SK-N-SH (cell line): ENCODE measurements around the gene PYGB. TPM values are rescaled to one million over a fixed set of nuclear protein-coding genes. Genes with fewer than 3 reads are reported as not detected.

ENCODE experiments used
- CTCF ChIA-PET: fragments of 300-600, 350-600 bp; formaldehyde crosslinking; extraction: SDS; loops from one replicate; lab custom pipeline; 2021; lab: Yijun Ruan, JAX
- POLR2A ChIA-PET: fragments of 350-600 bp; sonication (Branson Sonifier 250); formaldehyde crosslinking; extraction: SDS; loops from one replicate; lab custom pipeline; 2020; ENCODE audit warnings: antibody characterized with exemption, inconsistent platforms; lab: Yijun Ruan, JAX
- DNase-seq: peaks from one replicate; pipeline ENCODE4 v3.0.0; 2012
- H2AFZ ChIP-seq: fragments of 200-600 bp; sonication (generic); 2 replicates; pipeline ENCODE4 v1.8.1; 2016; ENCODE audit warnings: antibody characterized with exemption, mild to moderate bottlenecking, low read depth
- H3F3A ChIP-seq: fragments of 200-600 bp; sonication (generic); replicated peaks from 2 replicates; pipeline ENCODE3; 2016; ENCODE audit warnings: antibody characterized with exemption, mild to moderate bottlenecking; ENCODE audit not compliant: insufficient read depth
- H3K27ac ChIP-seq, 2 experiments: fragments of 200-500 bp in 1 of 2; fragments of 200-600 bp in 1 of 2; sonication (Bioruptor generic) in 1 of 2; sonication (generic), shearing (Covaris generic) in 1 of 2; 2 replicates each; pipeline versions ENCODE4 v1.5.1 to v1.6.1; 2014 to 2016; ENCODE audit warnings: low read depth in 2 of 2, inconsistent platforms in 1 of 2, low read length in 1 of 2, mild to moderate bottlenecking in 1 of 2, mixed read lengths in 1 of 2
- H3K27me3 ChIP-seq: fragments of 200-600 bp; sonication (generic), shearing (Covaris generic); 2 replicates; pipeline ENCODE4 v1.6.1; 2016; ENCODE audit warnings: mixed run types; ENCODE audit not compliant: insufficient read depth
- H3K36me3 ChIP-seq, 2 experiments: fragments of 200-500 bp in 1 of 2; fragments of 200-600 bp in 1 of 2; sonication (Bioruptor generic) in 1 of 2; sonication (generic) in 1 of 2; replicated peaks in 1 of 2; 2 replicates each; pipeline versions ENCODE3 to v1.5.1; 2014 to 2016; ENCODE audit warnings: low read length in 1 of 2, mild to moderate bottlenecking in 1 of 2; ENCODE audit not compliant: insufficient read depth in 2 of 2, control insufficient read depth in 1 of 2
- H3K4me1 ChIP-seq, 2 experiments: fragments of 200-500 bp in 1 of 2; fragments of 200-600 bp in 1 of 2; sonication (Bioruptor generic) in 1 of 2; sonication (generic), shearing (Covaris generic) in 1 of 2; 2 replicates each; pipeline versions ENCODE4 v1.5.1 to v1.6.1; 2014 to 2016; ENCODE audit warnings: low read depth in 1 of 2, low read length in 1 of 2, mixed run types in 1 of 2; ENCODE audit not compliant: insufficient read depth in 2 of 2, control insufficient read depth in 1 of 2
- H3K4me2 ChIP-seq: fragments of 200-600 bp; sonication (generic), shearing (Covaris generic); 2 replicates; pipeline ENCODE4 v1.6.1; 2017; ENCODE audit warnings: mixed run types
- H3K4me3 ChIP-seq, 2 experiments: fragments of 200-500 bp in 1 of 2; fragments of 200-600 bp in 1 of 2; sonication (Bioruptor generic) in 1 of 2; sonication (generic), shearing (Covaris generic) in 1 of 2; 2 replicates each; pipeline versions ENCODE4 v1.5.1 to v1.8.1; 2014 to 2016; ENCODE audit warnings: low read depth in 2 of 2, inconsistent platforms in 1 of 2, low read length in 1 of 2, mild to moderate bottlenecking in 1 of 2, mixed read lengths in 1 of 2, moderate library complexity in 1 of 2
- H3K79me2 ChIP-seq: fragments of 200-600 bp; sonication (generic); 2 replicates; pipeline ENCODE4 v1.8.1; 2017; ENCODE audit warnings: mild to moderate bottlenecking; ENCODE audit not compliant: insufficient read depth
- H3K9ac ChIP-seq: fragments of 200-600 bp; sonication (generic); 2 replicates; pipeline ENCODE4 v1.6.1; 2017; ENCODE audit warnings: mixed run types
- H3K9me2 ChIP-seq: fragments of 200-600 bp; sonication (generic); 2 replicates; pipeline ENCODE4 v1.6.1; 2017; ENCODE audit warnings: mixed run types
- H3K9me3 ChIP-seq: fragments of 200-600 bp; sonication (generic); 2 replicates; pipeline ENCODE4 v1.6.1; 2017; ENCODE audit warnings: mixed run types, mild to moderate bottlenecking, moderate library complexity
- H4K20me1 ChIP-seq: fragments of 200-600 bp; sonication (generic); 2 replicates; pipeline ENCODE4 v1.6.1; 2017; ENCODE audit warnings: mild to moderate bottlenecking, mixed run types; ENCODE audit not compliant: insufficient read depth
- EP300 ChIP-seq, 2 experiments: IDR thresholded peaks; 2 replicates each; pipeline versions ENCODE4 v1.4.0 to v1.6.1; 2012; ENCODE audit warnings: borderline replicate concordance in 1 of 2, low read depth in 1 of 2, low read length in 1 of 2
- EZH2phosphoT487 ChIP-seq: fragments of 200-600 bp; sonication (generic); IDR thresholded peaks from 2 replicates; pipeline ENCODE4 v1.6.1; 2017; ENCODE audit warnings: low read depth, mixed run types, mild to moderate bottlenecking, antibody characterized with exemption, moderate library complexity, borderline replicate concordance
- FOXJ3 ChIP-seq: sonication (generic); formaldehyde crosslinking; IDR thresholded peaks from 2 replicates; pipeline ENCODE4 v1.5.1; 2020; ENCODE audit warnings: mild to moderate bottlenecking, missing genetic modification reagents
- FOXM1 ChIP-seq: IDR thresholded peaks from 2 replicates; pipeline ENCODE4 v1.4.0; 2012; ENCODE audit warnings: low read depth, mild to moderate bottlenecking
- GABPA ChIP-seq: IDR thresholded peaks from 2 replicates; pipeline ENCODE4 v1.4.0; 2012; ENCODE audit warnings: low read depth, mild to moderate bottlenecking
- NFIC ChIP-seq: IDR thresholded peaks from 2 replicates; pipeline ENCODE4 v1.4.0; 2012; ENCODE audit warnings: borderline replicate concordance
- POLR2AphosphoS5 ChIP-seq: IDR thresholded peaks from 2 replicates; pipeline ENCODE4 v1.6.1; 2012; ENCODE audit warnings: low read depth, low read length
- RCOR1 ChIP-seq: fragments of 150-350 bp; IDR thresholded peaks from 2 replicates; pipeline ENCODE4 v1.6.1; 2017; ENCODE audit warnings: antibody characterized with exemption, low read length
- RFX5 ChIP-seq: IDR thresholded peaks from 2 replicates; pipeline ENCODE4 v1.6.1; 2012; ENCODE audit warnings: mild to moderate bottlenecking, improper control_type of control experiment, low read length
- RXRA ChIP-seq: IDR thresholded peaks from 2 replicates; pipeline ENCODE4 v1.4.0; 2012; ENCODE audit warnings: low read depth, mild to moderate bottlenecking, borderline replicate concordance
- SIN3A ChIP-seq: IDR thresholded peaks from 2 replicates; pipeline ENCODE4 v1.6.1; 2012; ENCODE audit warnings: low read depth, mild to moderate bottlenecking, low read length, moderate library complexity, borderline replicate concordance
- USF2 ChIP-seq: fragments of 150-350 bp; IDR thresholded peaks from 2 replicates; pipeline ENCODE4 v1.6.1; 2017; ENCODE audit warnings: antibody characterized with exemption, low read length, low read depth, borderline replicate concordance
- WGBS: methylation state at CpG from one replicate; pipeline ENCODE4 v1.1.6; 2017; ENCODE audit warnings: low lambda C conversion rate; 5-methylcytosine and 5-hydroxymethylcytosine counted together
- polyA plus RNA-seq, 3 experiments: library from polyadenylated mRNA; depleted of rRNA; stranded (reverse); fragments of >200 nt; gene quantifications; 2 replicates each; pipeline ENCODE4 v1.2.3, GENCODE V29; 2012
- small RNA-seq, 7 experiments: library from RNA; depleted of rRNA; stranded (forward); fragments of <200 nt; gene quantifications; one replicate each; pipeline ENCODE3, GENCODE V24; 2012
- TF ChIP-seq, protein P1 (sequence below): IDR thresholded peaks from 2 replicates; pipeline ENCODE4 v1.4.0; 2012; ENCODE audit warnings: low read depth
- TF ChIP-seq, protein P2 (sequence below): IDR thresholded peaks from 2 replicates; pipeline ENCODE4; 2012
- TF ChIP-seq, protein P3 (sequence below): fragments of 200-600 bp; sonication (generic); IDR thresholded peaks from 2 replicates; pipeline ENCODE4 v1.6.1; 2017; ENCODE audit warnings: antibody characterized with exemption, mild to moderate bottlenecking, moderate library complexity

Gene PYGB
- polyA plus RNA-seq, 1 of the 3 experiments (the other 2 are of a cell fraction): 35.8 TPM

DNA sequence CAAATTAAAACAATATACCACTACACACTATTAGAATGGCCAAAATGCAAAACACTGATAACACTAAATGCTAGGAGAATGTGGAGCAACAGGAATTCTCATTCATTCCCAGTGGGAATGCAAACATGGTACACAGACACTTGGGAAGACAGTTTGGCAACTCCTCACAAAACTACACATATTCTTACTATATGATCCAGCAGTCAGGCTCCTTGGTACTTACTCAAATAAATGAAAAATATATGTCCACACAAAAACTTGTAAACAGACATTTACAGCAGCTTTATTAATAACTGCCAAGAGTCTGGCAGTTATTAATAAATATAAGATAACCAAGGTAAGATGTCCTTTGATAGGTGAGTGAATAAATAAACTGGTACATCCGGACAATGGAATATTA is 97.8 kb downstream of the PYGB start (continued):
- TF ChIP-seq, protein P1, sequence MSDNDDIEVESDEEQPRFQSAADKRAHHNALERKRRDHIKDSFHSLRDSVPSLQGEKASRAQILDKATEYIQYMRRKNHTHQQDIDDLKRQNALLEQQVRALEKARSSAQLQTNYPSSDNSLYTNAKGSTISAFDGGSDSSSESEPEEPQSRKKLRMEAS: no peak
- TF ChIP-seq RFX5: no peak
- no peak for TF ChIP-seq SIN3A
- no peak for TF ChIP-seq FOXJ3
- TF ChIP-seq NFIC: no peak
- TF ChIP-seq, all 33 proteins: peak for 0

- peaks cover 3% of the 10 kb centered on the region; the same call in 1 of the 2 replicates for H4K20me1 ChIP-seq
- no peak overlapping the region for H3K27ac ChIP-seq
- no peak overlapping the region for H2AFZ ChIP-seq
- no peaks in the 10 kb centered on the region for H3K27me3 ChIP-seq
- H3K4me3 ChIP-seq: no peak overlapping the region
- peaks cover 41% of the 10 kb centered on the region for H3K79me2 ChIP-seq
- POLR2A ChIA-PET: no interaction called here
- TF ChIP-seq, protein P2, sequence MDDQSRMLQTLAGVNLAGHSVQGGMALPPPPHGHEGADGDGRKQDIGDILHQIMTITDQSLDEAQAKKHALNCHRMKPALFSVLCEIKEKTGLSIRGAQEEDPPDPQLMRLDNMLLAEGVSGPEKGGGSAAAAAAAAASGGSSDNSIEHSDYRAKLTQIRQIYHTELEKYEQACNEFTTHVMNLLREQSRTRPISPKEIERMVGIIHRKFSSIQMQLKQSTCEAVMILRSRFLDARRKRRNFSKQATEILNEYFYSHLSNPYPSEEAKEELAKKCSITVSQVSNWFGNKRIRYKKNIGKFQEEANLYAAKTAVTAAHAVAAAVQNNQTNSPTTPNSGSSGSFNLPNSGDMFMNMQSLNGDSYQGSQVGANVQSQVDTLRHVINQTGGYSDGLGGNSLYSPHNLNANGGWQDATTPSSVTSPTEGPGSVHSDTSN: no peak
- TF ChIP-seq NFIC: no peak
- no peak for TF ChIP-seq USF2
- TF ChIP-seq EZH2phosphoT487: no peak
- TF ChIP-seq, protein P3, sequence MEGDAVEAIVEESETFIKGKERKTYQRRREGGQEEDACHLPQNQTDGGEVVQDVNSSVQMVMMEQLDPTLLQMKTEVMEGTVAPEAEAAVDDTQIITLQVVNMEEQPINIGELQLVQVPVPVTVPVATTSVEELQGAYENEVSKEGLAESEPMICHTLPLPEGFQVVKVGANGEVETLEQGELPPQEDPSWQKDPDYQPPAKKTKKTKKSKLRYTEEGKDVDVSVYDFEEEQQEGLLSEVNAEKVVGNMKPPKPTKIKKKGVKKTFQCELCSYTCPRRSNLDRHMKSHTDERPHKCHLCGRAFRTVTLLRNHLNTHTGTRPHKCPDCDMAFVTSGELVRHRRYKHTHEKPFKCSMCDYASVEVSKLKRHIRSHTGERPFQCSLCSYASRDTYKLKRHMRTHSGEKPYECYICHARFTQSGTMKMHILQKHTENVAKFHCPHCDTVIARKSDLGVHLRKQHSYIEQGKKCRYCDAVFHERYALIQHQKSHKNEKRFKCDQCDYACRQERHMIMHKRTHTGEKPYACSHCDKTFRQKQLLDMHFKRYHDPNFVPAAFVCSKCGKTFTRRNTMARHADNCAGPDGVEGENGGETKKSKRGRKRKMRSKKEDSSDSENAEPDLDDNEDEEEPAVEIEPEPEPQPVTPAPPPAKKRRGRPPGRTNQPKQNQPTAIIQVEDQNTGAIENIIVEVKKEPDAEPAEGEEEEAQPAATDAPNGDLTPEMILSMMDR: no peak
- no peak for TF ChIP-seq RXRA
- TF ChIP-seq GABPA: no peak
- no peak for TF ChIP-seq POLR2AphosphoS5
- no peak for TF ChIP-seq RCOR1
- TF ChIP-seq RFX5: no peak
- no peak for TF ChIP-seq FOXM1
- no peak for TF ChIP-seq EP300 (IDR thresholded peaks at IDR 0.05; ENCODE audit: borderline replicate concordance in 1 of 2, low read depth in 1 of 2, low read length in 1 of 2)
- 96% methylated on average over 6 of the region's 6 CpGs for WGBS
- peaks cover 0 to 3% of the 10 kb centered on the region in 2 experiments for H3K36me3 ChIP-seq
- no peaks in the 10 kb centered on the region for H3K4me1 ChIP-seq
- no peaks in the 10 kb centered on the region for H3K9me3 ChIP-seq
- no peak for DNase-seq
- H3K4me2 ChIP-seq: no peak overlapping the region
- H3F3A ChIP-seq: no peaks in the 10 kb centered on the region
- CTCF ChIA-PET: interaction anchor here (0.7 to 1.3 kb wide), 2 partner anchors 37 to 51 kb away, joined by 3 read pairs; no protein-coding TSS in a partner anchor
- no peaks in the 10 kb centered on the region for H3K9me2 ChIP-seq
- H3K9ac ChIP-seq: no peak overlapping the region
These were observed 98.5 kb downstream of the PYGB start for GRCh38 chr20:25346349-25346748.

Small RNA genes within 50 kb of the gene (small RNA-seq; reads per million reads assigned to genes)
- gene AL035252.4 (0 reads per million in 7 experiments), gene AL121772.2 (0 to 0.29 (median 0) reads per million in 7 experiments), gene RF00019 (0 reads per million in 7 experiments)

Other genes starting within 250 kb of the PYGB start
- gene ACSS1, start 189.9 kb upstream of the PYGB start, polyA plus RNA-seq (2012; rRNA removed): 1.3 and 2.0 TPM in 2 replicates
- gene VSX1, start 165.9 kb upstream of the PYGB start, polyA plus RNA-seq (2012; rRNA removed): not detected in 2 replicates
- gene ENTPD6, start 52.4 kb upstream of the PYGB start, polyA plus RNA-seq (2012; rRNA removed): 76.1 and 78.2 TPM in 2 replicates
- gene ABHD12, start 142.8 kb downstream of the PYGB start, polyA plus RNA-seq (2012; rRNA removed): 32.2 and 33.5 TPM in 2 replicates
- 5.1 and 5.8 TPM in 2 replicates for gene GINS1, start 159.6 kb downstream of the PYGB start, polyA plus RNA-seq (2012; rRNA removed)